SK-N-SH treated with all-trans-retinoic acid at 6 μM for 48 hours (cell line): ENCODE data around the gene SEL1L2.

Experiments used
- ARNTL ChIP-seq: fragments of 450-650 bp; formaldehyde crosslinking; IDR thresholded peaks from 2 replicates; pipeline ENCODE4 v1.5.0; 2020; ENCODE audit warnings: low read depth, mild to moderate bottlenecking, moderate library complexity, borderline replicate concordance
- CREB5 ChIP-seq: fragments of 250-450 bp; sonication (Bioruptor Pico); IDR thresholded peaks from 2 replicates; pipeline ENCODE4 v1.5.1; 2020; ENCODE audit warnings: low read depth, mild to moderate bottlenecking, moderate library complexity
- CSDC2 ChIP-seq: fragments of 250-450 bp; sonication (Bioruptor Pico); IDR thresholded peaks from 2 replicates; pipeline ENCODE4 v1.5.0; 2020; ENCODE audit warnings: mild to moderate bottlenecking, moderate library complexity
- ESRRG ChIP-seq: fragments of 250-450 bp; sonication (Bioruptor Pico); IDR thresholded peaks from 2 replicates; pipeline ENCODE4 v1.6.1; 2021; ENCODE audit warnings: mild to moderate bottlenecking
- PATZ1 ChIP-seq: fragments of 250-450 bp; sonication (Bioruptor Pico); IDR thresholded peaks from 2 replicates; pipeline ENCODE4 v1.8.0; 2020; ENCODE audit warnings: mild to moderate bottlenecking, moderate library complexity, borderline replicate concordance
- RARB ChIP-seq: fragments of 250-450 bp; sonication (Bioruptor Pico); IDR thresholded peaks from 2 replicates; pipeline ENCODE4 v1.8.0; 2021; ENCODE audit warnings: mild to moderate bottlenecking, moderate library complexity
- SNAI2 ChIP-seq: fragments of 250-450 bp; sonication (Bioruptor Pico); IDR thresholded peaks from 2 replicates; pipeline ENCODE4 v1.5.0; 2020; ENCODE audit warnings: mild to moderate bottlenecking, moderate library complexity
- TCF4 ChIP-seq: fragments of 250-450 bp; sonication (Bioruptor Pico); IDR thresholded peaks from 2 replicates; pipeline ENCODE4 v1.8.0; 2021; ENCODE audit warnings: mild to moderate bottlenecking, moderate library complexity, borderline replicate concordance
- ZFP30 ChIP-seq: fragments of 450-650 bp; formaldehyde crosslinking; IDR thresholded peaks from 2 replicates; pipeline ENCODE4 v1.5.0; 2022; ENCODE audit warnings: mild to moderate bottlenecking, moderate library complexity
- ZNF8 ChIP-seq: fragments of 450-650 bp; formaldehyde crosslinking; IDR thresholded peaks from 2 replicates; pipeline ENCODE4 v1.5.0; 2020; ENCODE audit warnings: mild to moderate bottlenecking, moderate library complexity

DNA sequence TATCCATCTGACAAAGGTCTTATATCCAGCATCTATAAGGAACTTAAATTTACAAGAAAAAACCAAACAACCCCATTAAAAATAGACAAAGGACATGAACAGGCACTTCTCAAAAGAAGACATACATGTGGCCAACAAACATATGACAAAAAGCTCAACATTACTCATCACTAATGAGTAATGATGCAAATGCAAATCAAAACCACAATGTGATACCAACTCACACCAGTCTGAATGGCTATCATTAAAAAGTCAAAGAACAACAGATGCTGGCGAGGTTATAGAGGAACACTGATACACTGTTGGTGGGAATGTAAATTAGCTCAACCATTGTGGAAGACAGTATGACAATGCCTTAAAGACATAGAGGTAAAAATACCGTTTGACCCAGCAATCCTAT, 18.8 kb upstream of the SEL1L2 start:
- TF ChIP-seq ZFP30 = no peak
- TF ChIP-seq CSDC2 (CRISPR knock-in tag) = no peak
- TF ChIP-seq ARNTL (CRISPR knock-in tag) = no peak
- TF ChIP-seq CREB5 = no peak
- TF ChIP-seq PATZ1 (CRISPR knock-in tag) = no peak
- TF ChIP-seq TCF4 (CRISPR knock-in tag) = no peak
- TF ChIP-seq SNAI2 = no peak
- no peak for TF ChIP-seq RARB (CRISPR knock-in tag)
- TF ChIP-seq ZNF8 (CRISPR knock-in tag) = no peak
- no peak for TF ChIP-seq ESRRG (CRISPR knock-in tag)
